ENCODE results near the gene SMOC1. TPM values are rescaled to one million over a fixed set of nuclear protein-coding genes. Genes with fewer than 3 reads are reported as not detected.

Gene SMOC1
- total RNA-seq, 3 donors from 2014 or later (not counting 1 experiment from before 2014, with no cell fraction given), result not detected

DNA sequence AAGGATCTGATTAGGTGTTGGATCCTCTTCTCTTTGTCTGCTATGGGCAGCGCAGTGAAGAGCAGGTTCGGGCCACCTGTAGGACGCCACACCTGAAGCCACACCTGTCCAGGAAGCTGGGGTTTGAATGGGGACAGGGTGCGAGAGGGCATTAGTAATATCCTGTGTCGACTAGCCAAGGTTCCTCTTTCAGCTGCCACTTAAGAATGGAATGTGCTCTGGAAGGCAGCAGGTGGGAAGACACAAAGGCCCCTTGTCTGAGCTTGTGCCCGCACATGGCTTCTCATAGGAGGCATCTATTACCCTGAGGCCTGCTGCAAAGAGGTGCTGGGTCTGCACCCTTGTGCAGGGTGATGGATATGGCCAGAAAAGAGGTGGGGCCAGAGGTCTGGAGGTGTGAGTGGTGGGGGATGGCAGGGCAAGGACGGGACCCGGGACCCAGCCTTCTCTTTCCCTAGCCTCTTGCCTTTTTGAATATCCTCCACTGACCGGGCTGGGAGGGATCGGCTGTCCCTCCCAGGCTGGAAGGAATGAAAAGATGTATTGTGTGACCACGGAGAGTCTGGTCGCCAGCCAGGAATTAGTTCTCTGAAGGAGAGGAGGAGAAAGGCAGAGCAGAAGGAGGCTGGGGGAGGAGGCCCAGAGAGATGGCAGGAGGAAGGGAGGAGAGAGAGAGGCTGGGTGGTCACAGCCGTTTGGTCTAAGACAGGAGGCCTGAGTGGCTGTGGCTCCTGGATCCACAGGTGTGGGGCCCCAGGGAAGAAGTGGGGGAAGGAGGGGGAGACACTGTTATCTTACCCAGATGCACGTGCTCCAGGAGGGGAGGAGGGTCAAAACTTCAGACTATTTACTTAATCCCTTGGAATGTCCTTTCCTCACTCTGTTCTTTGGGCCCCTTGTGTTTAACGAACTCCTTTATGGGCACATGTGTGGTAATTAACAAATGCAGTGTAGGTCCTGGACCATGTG is 101.5 kb downstream of the SMOC1 start:
- Histone ChIP-seq H3K4me1 (ENCODE audit: control insufficient read depth, insufficient read depth, low read length) (no peaks in the 10 kb centered on the region), H3K36me3 (ENCODE audit: control insufficient read depth, insufficient read depth, low read length) (no peaks in the 10 kb centered on the region), H3K9me3 (ENCODE audit: control insufficient read depth, insufficient read depth, low read length) (no peaks in the 10 kb centered on the region), H3K4me3 (ENCODE audit: low read length) (no peak overlapping the region), H3K27ac (ENCODE audit: low read length) (no peak overlapping the region), H3K27me3 (ENCODE audit: control insufficient read depth, insufficient read depth, low read length) (no peaks in the 10 kb centered on the region)
- no peak overlapping the region for H3K27ac Mint-ChIP-seq
- ATAC-seq, result no peak
- intact Hi-C loops (cut with micrococcal nuclease), result no loop called here
- DNase-seq, result no peak
- H3K4me3 Mint-ChIP-seq, result no peak overlapping the region
- H3K27me3 Mint-ChIP-seq (ENCODE audit: low read depth in 2 of 2), result peaks cover 23 to 55% of the 10 kb centered on the region in 2 donors
- H3K36me3 Mint-ChIP-seq, result no peaks in the 10 kb centered on the region
- TF ChIP-seq, protein P1, sequence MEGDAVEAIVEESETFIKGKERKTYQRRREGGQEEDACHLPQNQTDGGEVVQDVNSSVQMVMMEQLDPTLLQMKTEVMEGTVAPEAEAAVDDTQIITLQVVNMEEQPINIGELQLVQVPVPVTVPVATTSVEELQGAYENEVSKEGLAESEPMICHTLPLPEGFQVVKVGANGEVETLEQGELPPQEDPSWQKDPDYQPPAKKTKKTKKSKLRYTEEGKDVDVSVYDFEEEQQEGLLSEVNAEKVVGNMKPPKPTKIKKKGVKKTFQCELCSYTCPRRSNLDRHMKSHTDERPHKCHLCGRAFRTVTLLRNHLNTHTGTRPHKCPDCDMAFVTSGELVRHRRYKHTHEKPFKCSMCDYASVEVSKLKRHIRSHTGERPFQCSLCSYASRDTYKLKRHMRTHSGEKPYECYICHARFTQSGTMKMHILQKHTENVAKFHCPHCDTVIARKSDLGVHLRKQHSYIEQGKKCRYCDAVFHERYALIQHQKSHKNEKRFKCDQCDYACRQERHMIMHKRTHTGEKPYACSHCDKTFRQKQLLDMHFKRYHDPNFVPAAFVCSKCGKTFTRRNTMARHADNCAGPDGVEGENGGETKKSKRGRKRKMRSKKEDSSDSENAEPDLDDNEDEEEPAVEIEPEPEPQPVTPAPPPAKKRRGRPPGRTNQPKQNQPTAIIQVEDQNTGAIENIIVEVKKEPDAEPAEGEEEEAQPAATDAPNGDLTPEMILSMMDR (IDR thresholded peaks at IDR 0.05), result no peak
- H3K4me1 Mint-ChIP-seq, result no peaks in the 10 kb centered on the region
- no peaks in the 10 kb centered on the region for H3K9me3 Mint-ChIP-seq
- 68% methylated on average over 15 of the region's 15 CpGs for WGBS (ENCODE audit: insufficient coverage)

DNA sequence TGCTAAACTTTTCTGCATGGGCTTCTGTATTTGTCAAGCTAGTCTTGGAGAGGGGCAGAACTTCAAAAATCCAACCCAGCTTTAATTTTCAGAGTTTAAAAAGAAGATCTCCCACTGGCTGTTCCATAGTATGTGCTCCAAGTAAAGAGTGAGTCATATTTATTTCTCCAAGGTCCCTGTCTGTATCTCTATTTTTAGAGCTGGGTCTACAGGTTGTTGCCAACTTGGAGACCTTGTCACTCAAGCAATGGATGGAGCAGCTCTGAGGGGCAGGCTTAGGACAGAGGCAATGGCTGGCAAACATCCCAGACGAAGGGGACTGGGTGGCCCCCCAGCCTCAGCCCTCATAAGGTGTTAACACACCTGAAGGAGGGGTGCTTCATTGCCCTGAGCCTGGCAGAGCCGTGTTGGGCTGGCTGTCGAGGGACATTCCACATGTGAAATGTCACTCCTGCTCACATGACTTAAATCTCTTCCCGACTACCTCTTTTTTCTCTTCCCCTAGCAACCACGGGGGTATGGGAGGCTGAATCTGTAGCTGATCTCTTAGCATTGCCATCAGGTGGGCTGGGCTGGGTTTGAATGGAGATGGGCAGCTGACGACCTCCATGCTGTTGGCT is 103.1 kb downstream of the SMOC1 start:
- no peaks in the 10 kb centered on the region for H3K36me3 ChIP-seq (ENCODE audit: control insufficient read depth, insufficient read depth, low read length)
- H3K9me3 ChIP-seq (ENCODE audit: control insufficient read depth, insufficient read depth, low read length), result no peaks in the 10 kb centered on the region
- H3K9me3 Mint-ChIP-seq, result no peaks in the 10 kb centered on the region
- DNase-seq (no peak), ATAC-seq (no peak)
- no peak overlapping the region for H3K4me3 Mint-ChIP-seq
- H3K27me3 ChIP-seq (ENCODE audit: control insufficient read depth, insufficient read depth, low read length), result no peaks in the 10 kb centered on the region
- no peak overlapping the region for H3K27ac ChIP-seq (ENCODE audit: low read length)
- no peaks in the 10 kb centered on the region for H3K4me1 Mint-ChIP-seq
- no peak overlapping the region for H3K4me3 ChIP-seq (ENCODE audit: low read length)
- no peak overlapping the region for H3K27ac Mint-ChIP-seq
- peaks cover 25 to 39% of the 10 kb centered on the region in 2 donors for H3K27me3 Mint-ChIP-seq (ENCODE audit: low read depth in 2 of 2)
- H3K4me1 ChIP-seq (ENCODE audit: control insufficient read depth, insufficient read depth, low read length), result no peaks in the 10 kb centered on the region
- intact Hi-C loops (cut with micrococcal nuclease), result no loop called here
- H3K36me3 Mint-ChIP-seq, result no peaks in the 10 kb centered on the region
- 71% methylated on average over 4 of the region's 6 CpGs for WGBS (ENCODE audit: insufficient coverage)
- TF ChIP-seq, protein P1 (IDR thresholded peaks at IDR 0.05), result no peak

DNA sequence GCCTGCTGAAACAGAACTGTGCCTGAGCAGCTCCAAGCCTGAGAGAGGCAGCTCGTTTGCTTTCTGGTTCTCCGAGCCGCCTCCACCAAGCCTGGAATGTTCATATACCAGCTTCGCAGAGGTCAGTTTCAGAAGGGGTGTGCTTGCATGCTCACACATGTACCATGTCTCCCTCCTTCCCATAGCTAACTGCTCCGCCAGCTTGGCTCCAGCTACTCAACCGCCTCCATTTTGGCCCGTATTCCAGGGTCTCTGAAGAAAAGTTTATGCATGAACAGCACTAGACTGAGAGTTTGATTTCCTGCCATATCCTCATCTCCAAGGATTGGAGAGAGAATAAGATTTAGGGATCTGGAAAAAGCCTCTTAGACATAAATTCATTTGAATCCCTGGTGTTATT is 103.7 kb downstream of the SMOC1 start:
- no peak overlapping the region for H3K4me3 ChIP-seq (ENCODE audit: low read length)
- H3K27ac ChIP-seq (ENCODE audit: low read length), result no peak overlapping the region
- ATAC-seq (no peak), DNase-seq (no peak)
- H3K9me3 ChIP-seq (ENCODE audit: control insufficient read depth, insufficient read depth, low read length), result no peaks in the 10 kb centered on the region
- intact Hi-C loops (cut with micrococcal nuclease), result no loop called here
- H3K36me3 ChIP-seq (ENCODE audit: control insufficient read depth, insufficient read depth, low read length), result no peaks in the 10 kb centered on the region
- Mint-ChIP-seq H3K27me3 (ENCODE audit: low read depth in 2 of 2) (peaks cover 25 to 35% of the 10 kb centered on the region in 2 donors), H3K9me3 (no peaks in the 10 kb centered on the region), H3K36me3 (no peaks in the 10 kb centered on the region), H3K27ac (no peak overlapping the region), H3K4me3 (no peak overlapping the region), H3K4me1 (no peaks in the 10 kb centered on the region)
- H3K4me1 ChIP-seq (ENCODE audit: control insufficient read depth, insufficient read depth, low read length), result no peaks in the 10 kb centered on the region
- no peaks in the 10 kb centered on the region for H3K27me3 ChIP-seq (ENCODE audit: control insufficient read depth, insufficient read depth, low read length)
- WGBS (ENCODE audit: insufficient coverage), result 92% methylated on average over 7 of the region's 7 CpGs
- TF ChIP-seq, protein P1 (IDR thresholded peaks at IDR 0.05), result no peak
